Measurements from ENCODE around the gene CD300LF.

CD300LF gene

DNA sequence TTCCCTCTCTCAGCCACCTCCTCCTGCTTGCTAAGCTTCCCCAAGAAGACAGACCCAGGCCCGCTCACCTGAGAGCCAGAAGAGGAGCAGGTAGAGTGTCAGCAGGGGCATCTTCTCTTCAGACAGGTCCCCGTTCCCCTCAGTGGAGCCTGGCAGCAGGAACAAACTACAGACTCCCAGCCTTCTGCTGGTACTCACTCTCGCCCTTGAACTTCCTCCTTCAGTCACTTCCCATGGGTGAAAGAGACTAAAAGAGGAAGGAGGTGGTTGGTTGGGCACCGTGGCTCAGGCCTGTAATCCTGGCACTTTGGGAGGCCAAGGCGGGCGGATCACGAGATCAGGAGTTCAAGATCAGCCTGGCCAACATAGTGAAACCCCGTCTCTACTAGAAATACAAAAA lies at the start of gene CD300LF:
TSS of gene CD300LF (minus strand) at position 168 of the 400 bp plus-strand sequence. CDS start at position 111, 57 bp downstream.
- no peak for DNase-seq (ENCODE audit: low spot score)

DNA sequence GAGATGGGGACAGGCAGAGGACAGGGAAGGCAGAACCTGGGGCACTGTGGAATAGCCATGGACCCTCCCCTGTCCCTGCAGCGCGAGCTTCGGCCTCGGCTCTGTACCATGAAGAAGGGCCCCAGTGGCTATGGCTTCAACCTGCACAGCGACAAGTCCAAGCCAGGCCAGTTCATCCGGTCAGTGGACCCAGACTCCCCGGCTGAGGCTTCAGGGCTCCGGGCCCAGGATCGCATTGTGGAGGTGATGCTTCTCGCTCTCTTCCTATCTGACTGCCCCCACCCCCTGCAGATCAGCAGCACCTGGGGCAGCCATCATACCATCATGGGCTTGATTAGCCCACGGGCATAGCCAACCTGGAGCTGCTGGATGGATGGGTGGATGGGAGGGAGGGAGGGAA lies 49.2 kb upstream of the CD300LF start:
- DNase-seq (ENCODE audit: low spot score): no peak

DNA sequence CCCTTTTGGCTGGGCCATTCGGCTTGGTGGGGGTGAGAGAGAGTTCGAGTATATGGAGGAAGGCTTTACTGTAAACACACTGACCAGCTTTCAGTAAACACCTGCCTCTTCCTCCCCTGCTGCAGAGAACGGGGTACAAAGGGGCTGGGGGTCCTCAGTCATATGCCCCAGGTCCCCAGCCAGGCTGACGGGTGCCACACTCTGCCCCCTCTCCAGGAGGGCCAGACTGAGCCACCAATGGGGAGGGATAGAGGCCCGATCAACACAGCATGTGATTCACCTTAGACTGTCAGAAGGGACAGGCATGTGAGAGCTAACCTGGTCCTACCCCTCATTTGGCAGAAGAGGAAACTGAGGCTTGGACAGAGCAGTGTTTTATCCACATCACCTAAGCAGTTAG lies 48.7 kb upstream of the CD300LF start:
- no peak for DNase-seq (ENCODE audit: low spot score)

DNA sequence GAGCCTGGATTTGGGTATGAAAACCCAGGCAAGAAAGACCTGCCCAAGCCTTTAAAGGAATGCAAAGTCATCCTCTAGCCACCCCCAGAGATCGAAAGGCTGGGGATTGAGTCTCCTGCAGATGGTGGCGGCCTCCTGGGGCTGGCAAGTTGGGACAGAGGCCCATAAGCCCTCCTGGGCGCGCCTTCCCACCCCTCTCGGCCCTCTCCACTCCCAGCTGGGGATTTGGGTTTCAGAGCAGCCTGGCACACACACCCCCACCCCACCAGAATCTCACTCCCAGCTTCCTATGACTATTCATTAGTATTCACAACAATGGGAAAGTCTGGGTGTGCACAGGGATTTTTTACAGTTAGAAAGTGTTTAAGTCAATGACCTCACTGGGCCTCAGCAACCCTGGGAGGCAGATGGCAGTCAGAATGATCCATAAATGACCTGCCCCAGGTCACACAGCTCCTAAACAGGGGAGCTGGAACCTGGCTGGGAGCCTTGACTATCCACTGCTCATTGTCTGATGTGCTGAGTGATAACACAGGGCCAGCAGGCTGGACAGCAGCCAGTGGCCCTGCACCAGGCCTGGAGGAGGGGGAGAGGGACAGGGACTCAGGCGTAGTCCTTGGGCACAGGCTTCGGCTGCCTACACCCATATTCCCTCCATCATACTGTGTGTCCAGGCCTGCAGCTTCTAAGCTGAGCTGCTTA lies 47.8 kb upstream of the CD300LF start:
- DNase-seq (ENCODE audit: low spot score): no peak

DNA sequence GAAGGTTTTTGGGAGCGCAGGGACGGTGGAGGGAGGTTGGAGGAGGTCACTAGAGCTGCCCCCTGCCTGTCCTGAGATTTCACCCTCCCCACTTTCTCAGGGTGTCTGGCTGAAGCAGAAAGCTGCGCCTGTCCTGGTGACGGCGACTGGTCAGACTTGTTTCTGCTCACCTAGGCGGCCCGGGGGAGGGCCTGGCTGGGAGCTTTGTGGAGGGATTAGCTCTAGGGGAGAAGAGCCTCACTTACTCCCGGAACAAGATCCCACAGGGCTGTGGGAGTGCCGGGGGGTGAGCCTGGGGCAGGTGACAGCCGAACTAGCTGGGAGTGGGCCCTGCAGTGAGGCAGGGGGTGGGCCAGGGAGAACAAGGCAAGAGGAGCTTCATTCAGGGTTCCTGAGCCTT lies 47.2 kb upstream of the CD300LF start:
- DNase-seq (ENCODE audit: low spot score): no peak

DNA sequence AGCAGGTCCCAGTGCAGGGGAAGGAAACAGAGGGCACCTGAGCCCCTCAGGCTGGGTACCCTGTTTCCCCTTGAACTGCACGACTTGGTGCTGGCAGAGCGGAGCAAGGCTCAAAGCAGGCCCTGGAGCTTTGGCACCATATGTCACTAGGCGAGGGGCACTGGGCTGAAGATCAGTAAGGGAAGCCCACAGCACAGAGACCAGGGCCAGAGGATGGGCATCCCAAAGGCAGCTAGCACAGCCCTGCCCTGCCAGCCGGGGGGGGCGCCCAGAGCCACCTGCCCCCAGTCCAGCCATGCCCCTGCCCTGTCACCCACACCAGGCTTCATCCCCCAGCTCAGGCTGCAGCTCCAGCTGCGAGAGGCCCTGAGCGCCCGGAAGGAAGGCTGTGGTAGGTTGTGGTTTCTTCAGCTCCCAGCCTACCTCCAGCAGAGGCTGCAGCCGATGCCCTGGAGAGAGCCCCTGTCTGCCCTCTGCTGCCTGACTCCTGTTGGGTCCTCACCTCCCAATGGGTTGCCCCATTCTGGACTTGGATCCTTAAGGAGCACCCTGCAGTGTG lies 46.6 kb upstream of the CD300LF start:
- peak; percentile 58 for DNase-seq (ENCODE audit: low spot score)

DNA sequence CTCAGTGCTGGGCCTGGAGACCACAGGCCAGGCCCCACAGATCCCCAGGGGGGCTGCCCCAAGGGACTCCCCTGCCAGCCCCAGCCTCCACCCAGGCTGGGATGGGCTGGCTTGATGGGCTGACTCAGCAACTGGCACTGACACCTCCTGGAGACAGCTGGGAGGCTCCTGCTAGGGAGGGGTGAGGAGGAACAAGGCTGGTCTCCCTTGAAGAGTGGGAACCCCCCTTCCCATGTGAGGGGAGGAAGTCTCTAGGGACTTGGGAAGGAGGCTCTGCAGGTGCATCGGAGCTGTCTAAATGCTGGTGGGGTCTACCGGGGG lies 46.1 kb upstream of the CD300LF start:
- no peak for DNase-seq (ENCODE audit: low spot score)

DNA sequence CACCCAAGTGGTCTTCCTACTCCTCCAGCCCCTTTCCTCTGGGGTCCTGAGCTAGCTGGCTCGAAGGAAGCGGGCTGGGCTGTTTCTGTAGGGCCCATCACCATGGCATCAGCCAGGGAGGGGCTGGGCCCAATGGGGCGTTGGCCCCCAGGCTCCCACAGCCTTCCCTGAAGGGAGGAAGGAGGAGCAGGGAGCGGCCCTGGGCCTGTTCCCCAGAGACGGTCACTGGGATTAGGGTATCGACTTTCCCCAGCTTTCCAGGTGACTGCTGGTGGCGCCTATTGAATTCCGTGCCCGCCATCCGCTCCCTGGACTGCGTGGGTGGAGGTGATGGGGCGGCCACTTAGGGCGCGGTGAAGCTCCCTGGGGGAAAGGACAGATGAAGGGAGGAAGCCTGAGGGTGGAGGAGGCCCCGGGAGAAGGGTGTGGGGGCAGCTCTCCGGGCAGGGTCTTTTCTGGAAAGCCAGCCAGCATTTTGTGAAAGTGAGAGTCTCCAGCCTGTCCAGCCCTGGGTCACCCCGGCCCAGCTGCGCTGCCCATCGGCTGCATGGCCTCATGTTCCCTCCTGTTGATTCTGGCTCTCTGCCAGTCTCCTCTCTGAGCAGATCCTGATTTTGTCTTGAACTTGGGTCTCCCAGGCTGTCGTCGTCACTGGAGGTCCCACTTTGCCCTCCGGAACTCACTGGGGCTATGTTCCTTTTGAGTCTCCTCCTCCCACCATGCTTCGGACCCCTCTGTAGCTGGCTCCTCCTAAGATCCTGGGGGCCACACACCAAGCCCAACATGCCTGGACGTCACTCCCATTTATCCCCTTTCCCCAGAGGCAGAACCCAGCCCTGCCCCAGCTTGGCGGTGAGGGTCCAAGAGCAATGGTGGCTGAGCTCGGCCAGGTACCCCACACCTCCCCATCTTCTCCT lies 45.5 kb upstream of the CD300LF start:
- no peak for DNase-seq (ENCODE audit: low spot score)

DNA sequence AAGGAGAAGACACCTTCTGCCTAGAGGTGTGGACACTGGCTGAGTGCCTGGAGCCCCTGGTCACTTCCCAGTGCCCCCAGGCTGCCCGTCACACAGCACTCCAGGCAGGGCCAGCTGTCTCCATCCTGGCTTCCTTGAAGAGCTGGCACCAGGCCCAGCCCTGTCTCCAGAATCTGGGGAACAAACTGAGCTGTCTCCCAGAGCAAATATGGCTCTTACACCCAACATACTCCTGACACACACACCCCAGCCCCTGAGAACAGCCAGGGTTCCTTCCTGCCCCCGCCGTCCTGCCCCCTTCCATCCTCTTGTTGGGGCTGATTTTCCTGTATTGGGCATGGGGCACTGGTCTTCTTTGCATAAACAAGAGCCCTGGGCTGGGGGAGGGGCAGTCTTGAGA lies 44.8 kb upstream of the CD300LF start:
- DNase-seq (ENCODE audit: low spot score): no peak

DNA sequence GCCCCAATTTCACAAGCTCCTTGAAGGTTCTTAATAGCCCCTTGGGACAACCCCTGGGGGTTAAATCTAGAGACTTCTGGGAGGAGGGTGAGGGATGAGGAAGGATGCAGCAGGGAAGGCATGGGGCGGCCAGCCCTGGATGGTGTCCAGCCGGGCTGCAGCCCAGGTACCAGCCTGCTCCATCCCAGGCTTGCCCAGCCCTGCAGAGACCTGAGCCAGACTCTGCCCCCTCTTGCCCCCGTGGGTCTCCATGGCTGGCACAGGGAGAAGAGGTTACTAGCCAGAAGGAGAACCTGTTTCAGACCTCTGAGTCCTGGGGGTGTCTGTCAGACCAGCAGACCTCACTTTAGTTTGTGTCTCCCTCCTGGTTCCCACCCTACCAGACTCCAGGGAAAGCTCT lies 44.2 kb upstream of the CD300LF start:
- DNase-seq (ENCODE audit: low spot score): no peak

DNA sequence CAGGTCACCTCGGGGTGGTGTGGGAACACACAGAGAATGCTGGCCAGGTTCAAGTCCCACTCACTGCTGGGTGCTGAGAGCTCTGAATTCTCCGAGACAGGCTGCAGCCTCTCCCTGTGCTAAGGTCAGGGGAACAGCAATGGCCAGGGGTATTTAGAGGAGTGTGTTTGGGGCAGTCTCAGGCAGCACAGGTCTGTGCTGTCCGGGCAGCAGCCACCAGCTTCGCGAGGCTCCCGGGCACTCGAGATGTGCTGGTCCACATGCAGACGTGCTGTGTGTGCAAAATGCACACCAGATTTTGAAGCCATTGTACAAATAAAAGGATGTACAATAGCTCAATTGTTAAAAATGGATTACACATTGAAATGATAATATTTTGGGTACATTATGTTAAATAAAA lies 42.8 kb upstream of the CD300LF start:
- DNase-seq (ENCODE audit: low spot score): no peak

DNA sequence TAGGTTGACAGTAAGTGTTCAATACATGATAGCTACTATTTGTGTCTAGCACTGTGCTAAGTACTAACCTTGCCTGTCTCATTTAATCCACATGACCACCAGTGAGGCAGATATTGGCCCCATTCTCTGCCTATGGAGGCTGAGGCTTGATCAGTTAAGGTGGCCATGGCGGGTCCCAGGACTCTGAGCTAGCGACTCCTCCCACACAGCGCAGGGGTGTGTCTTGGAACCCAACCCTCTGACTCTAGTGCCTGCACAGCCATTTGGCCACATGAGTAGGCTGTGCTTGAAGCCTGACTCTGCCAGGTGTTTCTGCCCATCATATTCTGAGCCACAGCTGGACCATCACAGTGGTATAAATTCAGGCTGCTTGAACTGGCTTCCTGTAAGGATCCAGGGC lies 42.1 kb upstream of the CD300LF start:
- DNase-seq (ENCODE audit: low spot score): no peak

DNA sequence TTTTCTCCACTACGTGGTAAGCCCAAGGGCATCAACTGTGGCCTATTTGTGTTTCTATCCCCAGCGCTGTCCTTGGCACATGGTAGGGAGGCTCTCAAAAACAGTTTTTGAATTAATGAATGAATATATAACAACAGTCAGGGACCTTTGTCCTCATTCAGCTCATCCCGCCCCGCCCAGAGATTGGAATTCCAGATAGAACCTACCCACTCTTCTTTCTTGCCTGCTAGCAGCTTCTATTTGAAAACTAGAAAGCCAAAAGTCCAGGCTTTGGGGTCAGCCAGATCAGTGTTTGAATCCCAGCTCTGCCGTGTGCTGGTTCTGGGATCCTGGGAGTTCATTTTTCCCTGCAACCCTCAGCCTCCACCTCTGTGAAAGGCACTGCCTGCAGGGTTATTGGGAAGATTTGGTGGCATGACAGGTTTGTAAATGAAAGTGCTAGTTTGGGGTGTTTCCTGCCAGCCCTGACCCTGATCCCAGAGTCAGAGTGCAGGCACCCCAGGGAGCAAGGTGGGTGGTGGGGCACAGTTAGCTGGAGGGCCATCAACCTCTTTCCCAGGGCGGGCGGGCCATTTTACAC lies 40.2 kb upstream of the CD300LF start:
- no peak for DNase-seq (ENCODE audit: low spot score)

DNA sequence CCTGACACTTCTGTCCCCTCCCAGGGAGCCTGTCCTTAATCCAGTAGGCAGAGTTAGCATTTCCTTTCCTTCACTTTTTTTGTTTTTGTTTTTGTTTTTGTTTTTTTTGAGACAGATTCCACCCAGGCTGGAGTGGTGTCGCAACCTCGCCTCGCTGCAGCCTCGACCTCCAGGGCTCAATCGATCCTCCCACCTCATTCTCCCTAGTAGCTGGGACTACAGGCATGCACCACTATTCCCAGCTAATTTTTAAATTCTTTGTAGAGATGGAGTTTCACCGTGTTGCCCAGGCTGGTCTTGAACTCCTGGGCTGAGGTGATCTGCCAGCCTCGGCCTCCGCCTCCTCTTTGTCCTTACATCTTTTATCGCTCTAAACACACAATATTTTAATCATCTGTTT lies 39.7 kb upstream of the CD300LF start:
- no peak for DNase-seq (ENCODE audit: low spot score)

DNA sequence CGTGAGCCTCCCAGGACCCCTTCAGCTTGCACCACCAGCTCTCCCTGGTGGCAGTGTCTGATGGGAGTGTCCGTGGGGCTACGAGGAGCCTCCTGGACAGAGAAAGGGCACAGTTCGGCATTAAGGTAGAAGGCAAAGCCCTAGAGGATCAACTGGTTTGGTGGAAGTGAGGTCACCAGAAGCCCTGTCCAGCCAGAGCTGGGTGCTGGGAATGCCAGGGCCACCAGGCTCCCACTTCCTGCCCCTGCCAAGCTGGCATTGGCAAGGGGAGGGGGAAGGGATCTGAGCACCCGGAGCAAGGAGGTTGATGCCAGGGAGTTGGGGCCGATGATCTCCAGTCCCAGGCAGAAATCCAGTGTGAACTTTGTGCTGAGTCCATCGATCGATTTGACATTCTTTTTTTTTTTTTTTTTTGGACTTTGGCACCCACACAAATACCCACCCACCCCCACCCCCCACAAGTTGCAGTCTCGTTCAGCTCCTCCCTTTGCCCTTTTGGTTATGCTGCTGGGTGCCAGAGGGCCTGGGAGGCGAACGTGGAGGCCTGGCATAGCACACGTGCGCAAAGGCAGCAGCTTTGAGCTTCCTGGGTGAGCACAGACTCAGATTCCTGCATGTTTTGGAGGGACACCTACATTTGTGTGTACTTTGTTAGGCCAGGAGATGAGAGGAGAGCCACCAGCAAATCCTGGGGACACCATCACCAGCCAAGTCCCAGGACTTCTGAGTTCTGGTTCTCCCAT lies 37.8 kb upstream of the CD300LF start:
- DNase-seq (ENCODE audit: low spot score): no peak

DNA sequence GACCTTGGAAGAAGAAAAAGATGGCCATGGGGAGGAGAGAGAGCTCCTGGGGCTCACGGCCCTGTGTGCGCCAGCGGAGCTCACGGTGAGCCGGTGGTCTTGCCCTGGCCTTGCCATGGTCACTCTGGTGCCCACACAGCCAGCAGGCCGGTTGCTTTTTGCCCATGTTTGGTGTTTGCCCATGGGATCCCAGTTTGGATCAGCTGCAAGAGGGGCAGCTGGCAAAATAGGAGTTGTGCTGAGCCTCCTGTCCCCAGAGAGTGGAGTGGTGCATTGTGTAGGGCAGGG lies 37.3 kb upstream of the CD300LF start:
- no peak for DNase-seq (ENCODE audit: low spot score)

DNA sequence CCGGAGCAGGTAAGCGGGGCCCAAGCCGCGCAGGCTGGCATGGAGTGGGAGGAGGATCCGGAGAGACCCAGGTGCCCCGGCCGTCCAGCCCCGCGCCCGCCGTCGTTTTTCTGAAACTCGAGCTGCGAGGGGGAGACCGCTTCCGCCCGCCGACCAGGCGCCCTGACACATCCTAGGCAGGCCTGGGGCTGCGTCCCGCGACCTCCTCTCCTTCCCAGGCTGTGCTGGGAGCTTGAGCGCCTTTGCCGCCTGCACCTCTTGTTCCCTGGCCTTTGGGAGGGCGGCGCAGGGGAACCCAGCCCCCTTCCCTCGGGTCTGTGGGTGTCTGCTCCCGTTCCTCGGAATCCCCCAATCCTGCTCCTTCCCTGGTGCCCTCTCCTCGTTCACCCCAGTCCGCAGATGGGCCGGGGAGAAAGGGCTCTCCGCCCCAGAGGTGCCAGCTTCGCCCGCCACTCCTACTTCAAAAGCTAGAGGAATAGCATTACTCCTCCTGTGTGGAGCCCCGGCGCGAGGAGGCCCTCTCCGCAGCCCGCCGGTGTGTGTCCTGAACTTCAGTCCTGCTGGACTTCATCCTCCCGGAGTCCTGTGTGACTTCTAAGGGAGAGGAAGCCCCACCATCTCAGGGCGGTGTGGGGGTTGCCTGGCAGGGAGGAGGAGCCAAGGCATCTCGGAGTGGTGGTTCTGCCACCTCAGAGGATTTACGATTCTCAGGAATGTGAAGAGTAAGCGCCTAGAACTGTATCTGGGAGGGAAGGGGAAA lies 36.7 kb upstream of the CD300LF start:
- DNase-seq (ENCODE audit: low spot score): no peak

DNA sequence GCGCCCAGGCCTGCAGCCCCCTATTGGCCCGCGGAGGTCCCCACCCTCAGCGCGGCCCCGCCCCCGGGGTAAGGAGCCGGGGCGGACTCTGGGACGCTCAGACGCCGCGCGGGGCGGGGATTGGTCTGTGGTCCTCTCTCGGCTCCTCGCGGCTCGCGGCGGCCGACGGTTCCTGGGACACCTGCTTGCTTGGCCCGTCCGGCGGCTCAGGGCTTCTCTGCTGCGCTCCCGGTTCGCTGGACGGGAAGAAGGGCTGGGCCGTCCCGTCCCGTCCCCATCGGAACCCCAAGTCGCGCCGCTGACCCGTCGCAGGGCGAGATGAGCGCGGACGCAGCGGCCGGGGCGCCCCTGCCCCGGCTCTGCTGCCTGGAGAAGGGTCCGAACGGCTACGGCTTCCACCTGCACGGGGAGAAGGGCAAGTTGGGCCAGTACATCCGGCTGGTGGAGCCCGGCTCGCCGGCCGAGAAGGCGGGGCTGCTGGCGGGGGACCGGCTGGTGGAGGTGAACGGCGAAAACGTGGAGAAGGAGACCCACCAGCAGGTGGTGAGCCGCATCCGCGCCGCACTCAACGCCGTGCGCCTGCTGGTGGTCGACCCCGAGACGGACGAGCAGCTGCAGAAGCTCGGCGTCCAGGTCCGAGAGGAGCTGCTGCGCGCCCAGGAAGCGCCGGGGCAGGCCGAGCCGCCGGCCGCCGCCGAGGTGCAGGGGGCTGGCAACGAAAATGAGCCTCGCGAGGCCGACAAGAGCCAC lies 36.0 kb upstream of the CD300LF start, which contains the start of gene NHERF1:
TSS of gene NHERF1 (plus strand) at position 100 of the 750 bp plus-strand sequence. CDS start at position 319, 219 bp downstream.
- peak; percentile 93 for DNase-seq (ENCODE audit: low spot score)

DNA sequence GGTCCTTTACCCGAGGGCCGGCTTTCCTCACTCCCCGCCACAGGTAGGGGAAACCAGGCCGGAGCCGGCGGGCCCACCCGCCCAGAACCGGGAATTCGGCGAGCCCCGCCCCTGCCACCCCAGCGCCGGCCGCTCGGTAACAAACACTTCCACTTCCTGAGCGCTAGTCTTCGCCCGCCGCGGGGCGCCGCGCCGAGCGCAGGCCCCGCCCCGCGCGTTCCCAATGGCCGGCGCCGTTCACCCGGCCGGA lies 35.5 kb upstream of the CD300LF start:
- DNase-seq (ENCODE audit: low spot score): no peak

DNA sequence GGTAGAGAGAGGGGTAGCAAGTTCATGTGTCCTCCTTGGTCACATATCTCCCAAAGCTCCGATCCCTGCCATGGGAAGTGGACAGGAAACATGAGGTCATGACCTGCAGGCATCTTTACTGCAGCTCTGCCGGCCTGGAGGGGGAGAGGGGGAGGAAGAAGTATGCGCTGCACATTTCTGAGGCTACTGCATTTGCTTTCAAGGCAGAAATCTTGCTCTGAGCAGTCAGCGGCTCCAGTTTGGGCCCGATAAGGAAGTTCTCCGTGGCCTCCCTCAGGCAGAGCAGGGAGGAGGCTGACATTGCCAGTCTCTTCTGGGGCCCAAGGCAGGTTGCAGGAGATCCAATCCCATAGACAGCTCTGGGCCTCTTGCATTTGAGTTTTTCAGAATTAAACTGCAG lies 34.2 kb upstream of the CD300LF start:
- no peak for DNase-seq (ENCODE audit: low spot score)

DNA sequence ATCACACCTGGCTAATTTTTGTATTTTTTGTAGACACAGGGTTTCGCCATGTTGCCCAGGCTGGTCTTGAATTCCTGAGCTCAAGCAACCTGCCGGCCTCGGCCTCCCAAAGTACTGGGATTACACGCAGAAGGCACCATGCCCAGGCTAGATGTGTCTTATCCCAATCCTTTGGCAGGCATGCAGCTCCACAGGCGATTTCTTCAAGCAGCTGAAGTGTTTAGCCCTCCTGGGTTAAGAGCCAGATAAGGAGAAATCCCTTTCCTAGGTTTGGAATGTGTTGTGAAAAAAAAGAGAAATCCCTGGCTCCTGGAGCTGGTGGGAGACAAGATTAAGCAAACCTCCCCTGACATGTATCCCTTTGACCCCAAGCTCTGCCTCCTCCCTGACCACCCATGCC lies 33.7 kb upstream of the CD300LF start:
- no peak for DNase-seq (ENCODE audit: low spot score)

Measured in CD4-positive, alpha-beta T cell treated with Interleukin-15 for 4 hours (primary cell).